ENCODE data around the gene TBX20. TPM values are rescaled to one million over a fixed set of nuclear protein-coding genes. Genes with fewer than 3 reads are reported as not detected.
A peak's percentile ranks its signal among the peaks of the same experiment; 100 is the strongest.
"Not testable (repeated sequence)": the region's sequence is repeated elsewhere in the genome, so short reads cannot be mapped to it uniquely, and the experiment has no call there.

The TBX20 gene
- total and polyA plus RNA-seq, 2 of the 8 experiments (the other 6 are each of a cell fraction or from before 2014, with no cell fraction given): 0.08 to 0.26 TPM

DNA sequence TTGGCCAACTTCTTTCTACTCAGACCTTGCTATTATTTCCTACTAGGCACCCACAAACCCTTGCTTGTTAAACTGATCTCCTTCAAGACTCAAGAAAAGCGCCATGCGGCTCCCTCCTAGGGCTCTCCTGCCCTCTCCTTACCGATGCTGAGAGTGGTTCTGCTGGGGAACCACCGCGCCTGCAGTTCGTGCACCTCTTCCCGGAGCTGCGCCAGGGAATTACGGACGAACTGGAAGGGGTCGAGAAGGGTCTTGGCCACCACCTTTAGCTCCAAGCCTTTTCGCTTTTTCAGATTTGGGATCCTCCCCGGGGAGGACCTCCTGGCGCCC lies 68.4 kb downstream of the TBX20 start:
- Histone ChIP-seq H3K4me3 (ENCODE audit: extremely low read depth in 1 of 4, insufficient read depth in 2 of 4, low read depth in 3 of 4, low read length in 4 of 4) (peak overlapping the region; percentile 4 to 55 (median 24); a peak in 5 of 8 replicates), H3K27me3 (replicated peaks in 1 of 4; ENCODE audit: control insufficient read depth in 3 of 4, extremely low read depth in 1 of 4, insufficient read depth in 3 of 4, low read length in 3 of 4) (peaks cover 6 to 26% (median 24%) of the 10 kb centered on the region in 4 experiments), H4K8ac (ENCODE audit: extremely low read depth, insufficient read depth, low read length) (peak overlapping the region; percentile 68; the same call in 1 of the 2 replicates), H2AFZ (ENCODE audit: low read length) (peak overlapping the region; percentile 83; the same call in 1 of the 2 replicates), H3K4me2 (ENCODE audit: insufficient read depth in 1 of 2, low read depth in 2 of 2, low read length in 2 of 2) (peak overlapping the region; percentile 74 to 86)
- H2BK12ac ChIP-seq (ENCODE audit: low read depth, low read length); H3K79me1 ChIP-seq (ENCODE audit: low read depth, low read length); H3K4me1 ChIP-seq (replicated peaks in 1 of 4; ENCODE audit: control insufficient read depth in 3 of 4, insufficient read depth in 4 of 4, low read length in 3 of 4); H4K20me1 ChIP-seq (replicated peaks in 1 of 2; ENCODE audit: control insufficient read depth in 1 of 2, insufficient read depth in 2 of 2, low read length in 2 of 2); H3K9ac ChIP-seq (replicated peaks in 1 of 4; ENCODE audit: extremely low read depth in 1 of 4, low read depth in 3 of 4, low read length in 3 of 4); H3K79me2 ChIP-seq (ENCODE audit: control insufficient read depth in 1 of 2, insufficient read depth in 2 of 2, low read length in 2 of 2); POLR2A ChIA-PET (ENCODE audit: partially characterized antibody); H3K4ac ChIP-seq (replicated peaks; ENCODE audit: insufficient read length, low read depth, low read length); H3K23me2 ChIP-seq (ENCODE audit: low read depth, low read length); H3K14ac ChIP-seq (ENCODE audit: insufficient read length); H2BK20ac ChIP-seq (ENCODE audit: low read length); DNase-seq (ENCODE audit: low read depth in 1 of 2, low spot score in 2 of 2); H3K56ac ChIP-seq (replicated peaks; ENCODE audit: insufficient read length, low read depth, low read length); H2BK15ac ChIP-seq (ENCODE audit: low read length); H3K23ac ChIP-seq (ENCODE audit: insufficient read length); H2AK5ac ChIP-seq (ENCODE audit: low read depth, low read length); H3K27ac ChIP-seq (ENCODE audit: low read depth, low read length); H4K5ac ChIP-seq (ENCODE audit: insufficient read length, low read depth, low read length); H4K91ac ChIP-seq (replicated peaks; ENCODE audit: insufficient read length, low read length); H2BK5ac ChIP-seq (ENCODE audit: low read depth, low read length); H3K9me3 ChIP-seq (ENCODE audit: insufficient read depth in 2 of 2, low read depth in 1 of 2, low read length in 1 of 2); H2BK120ac ChIP-seq (replicated peaks; ENCODE audit: low read depth, low read length); H3K18ac ChIP-seq (ENCODE audit: extremely low read depth, low read length); FAIRE-seq; H3K36me3 ChIP-seq (ENCODE audit: control insufficient read depth in 2 of 4, insufficient read depth in 4 of 4, low read length in 3 of 4): not testable (repeated sequence)
- CTCF ChIA-PET (ENCODE audit: partially characterized antibody): interaction anchor here (0.7 to 1.5 kb wide), 5 partner anchors 57 to 335 kb away, joined by 3 to 9 read pairs (median 4); no protein-coding TSS in a partner anchor
- WGBS, 2 experiments (ENCODE audit: extremely low coverage in 1 of 2, insufficient coverage in 1 of 2, insufficient read length in 1 of 2, insufficient replicate concordance in 2 of 2, low coverage in 1 of 2, low lambda C conversion rate in 2 of 2, missing lambda C conversion rate in 1 of 2): 7% methylated on average over 14 of the region's 14 CpGs; no CpG with 5 or more reads in 1 of the 2 experiments

- H3K4ac ChIP-seq (replicated peaks; ENCODE audit: insufficient read length, low read depth, low read length); H3K79me2 ChIP-seq (ENCODE audit: control insufficient read depth in 1 of 2, insufficient read depth in 2 of 2, low read length in 2 of 2); H3K18ac ChIP-seq (ENCODE audit: extremely low read depth, low read length); H3K79me1 ChIP-seq (ENCODE audit: low read depth, low read length); H2AFZ ChIP-seq (ENCODE audit: low read length); POLR2A ChIA-PET (ENCODE audit: partially characterized antibody); H2BK12ac ChIP-seq (ENCODE audit: low read depth, low read length); H4K20me1 ChIP-seq (replicated peaks in 1 of 2; ENCODE audit: control insufficient read depth in 1 of 2, insufficient read depth in 2 of 2, low read length in 2 of 2); H3K14ac ChIP-seq (ENCODE audit: insufficient read length); H2BK120ac ChIP-seq (replicated peaks; ENCODE audit: low read depth, low read length); H3K4me1 ChIP-seq (replicated peaks in 1 of 4; ENCODE audit: control insufficient read depth in 3 of 4, insufficient read depth in 4 of 4, low read length in 3 of 4); H2BK5ac ChIP-seq (ENCODE audit: low read depth, low read length); H2BK15ac ChIP-seq (ENCODE audit: low read length); FAIRE-seq; H3K23me2 ChIP-seq (ENCODE audit: low read depth, low read length); H3K9ac ChIP-seq (replicated peaks in 1 of 4; ENCODE audit: extremely low read depth in 1 of 4, low read depth in 3 of 4, low read length in 3 of 4); H3K23ac ChIP-seq (ENCODE audit: insufficient read length); H4K91ac ChIP-seq (replicated peaks; ENCODE audit: insufficient read length, low read length); H3K4me3 ChIP-seq (ENCODE audit: extremely low read depth in 1 of 4, insufficient read depth in 2 of 4, low read depth in 3 of 4, low read length in 4 of 4); H3K27ac ChIP-seq (ENCODE audit: low read depth, low read length); H4K5ac ChIP-seq (ENCODE audit: insufficient read length, low read depth, low read length); DNase-seq (ENCODE audit: low read depth in 1 of 2, low spot score in 2 of 2); H4K8ac ChIP-seq (ENCODE audit: extremely low read depth, insufficient read depth, low read length); H2AK5ac ChIP-seq (ENCODE audit: low read depth, low read length); H3K9me3 ChIP-seq (ENCODE audit: insufficient read depth in 2 of 2, low read depth in 1 of 2, low read length in 1 of 2); H3K56ac ChIP-seq (replicated peaks; ENCODE audit: insufficient read length, low read depth, low read length); H2BK20ac ChIP-seq (ENCODE audit: low read length); H3K36me3 ChIP-seq (ENCODE audit: control insufficient read depth in 2 of 4, insufficient read depth in 4 of 4, low read length in 3 of 4): not testable (repeated sequence)
- Histone ChIP-seq H3K27me3 (replicated peaks in 1 of 4; ENCODE audit: control insufficient read depth in 3 of 4, extremely low read depth in 1 of 4, insufficient read depth in 3 of 4, low read length in 3 of 4) (peaks cover 6 to 26% (median 24%) of the 10 kb centered on the region in 4 experiments), H3K4me2 (ENCODE audit: insufficient read depth in 1 of 2, low read depth in 2 of 2, low read length in 2 of 2) (peak overlapping the region in 1 of 2 experiments; percentile 74; a peak in 1 of 4 replicates)
- CTCF ChIA-PET (ENCODE audit: partially characterized antibody): interaction anchor here (1.1 kb wide), 1 partner anchor 245 kb away, joined by 4 read pairs; no protein-coding TSS in a partner anchor
- 74% methylated on average over 5 of the region's 5 CpGs; no CpG with 5 or more reads in 1 of the 2 experiments for WGBS, 2 experiments (ENCODE audit: extremely low coverage in 1 of 2, insufficient coverage in 1 of 2, insufficient read length in 1 of 2, insufficient replicate concordance in 2 of 2, low coverage in 1 of 2, low lambda C conversion rate in 2 of 2, missing lambda C conversion rate in 1 of 2)
Measured at GRCh38 chr7:35184961-35185360, 68.9 kb downstream of the TBX20 start.

Data from H1 (cell line).